ENCODE results near the gene ANXA2R. TPM values are rescaled to one million over a fixed set of nuclear protein-coding genes. Genes with fewer than 3 reads are reported as not detected.
"Not testable (repeated sequence)": the region's sequence is repeated elsewhere in the genome, so short reads cannot be mapped to it uniquely, and the experiment has no call there.

Gene ANXA2R
- total RNA-seq, 1 donor from 2014 or later: 0.31 TPM

GRCh38 chr5:43060020-43060419 lies 19.9 kb upstream of the ANXA2R start:
- DNase-seq: not testable (repeated sequence)

- DNase-seq: not testable (repeated sequence)
Observed at GRCh38 chr5:43055098-43055497, 15.0 kb upstream of the ANXA2R start.

- no peak for DNase-seq
Observed at GRCh38 chr5:43051684-43052083, 11.6 kb upstream of the ANXA2R start.

- no peak for DNase-seq
Observed at GRCh38 chr5:43050384-43050783, 10.3 kb upstream of the ANXA2R start.

- DNase-seq: no peak
Observed at GRCh38 chr5:43049236-43049635, 9.1 kb upstream of the ANXA2R start.

GRCh38 chr5:43046474-43046873 lies 6.4 kb upstream of the ANXA2R start:
- DNase-seq: no peak

GRCh38 chr5:43045236-43045635 lies 5.1 kb upstream of the ANXA2R start:
- DNase-seq: no peak

GRCh38 chr5:43044181-43044914 lies 4.2 kb upstream of the ANXA2R start:
- no peak for DNase-seq

GRCh38 chr5:43043400-43043756 lies 3.3 kb upstream of the ANXA2R start:
- DNase-seq: no peak

- peak; percentile 54 for DNase-seq
Observed at GRCh38 chr5:43042626-43043399, 2.7 kb upstream of the ANXA2R start.

GRCh38 chr5:43042176-43042625 lies 2.1 kb upstream of the ANXA2R start:
- no peak for DNase-seq

- no peak for DNase-seq
Observed at GRCh38 chr5:43041669-43042175, 1.6 kb upstream of the ANXA2R start.

- DNase-seq: no peak
Observed at GRCh38 chr5:43041110-43041668, 1.1 kb upstream of the ANXA2R start.

- no peak for DNase-seq
Observed at GRCh38 chr5:43039471-43040286, 440 bp downstream of the ANXA2R start.

- no peak for DNase-seq
Observed at GRCh38 chr5:43039152-43039470, 1.0 kb downstream of the ANXA2R start.

- DNase-seq: no peak
Observed at GRCh38 chr5:43038496-43038989, 1.6 kb downstream of the ANXA2R start.

GRCh38 chr5:43037636-43038495 lies 2.3 kb downstream of the ANXA2R start:
- DNase-seq: no peak

- no peak for DNase-seq
Observed at GRCh38 chr5:43036856-43037635, 3.1 kb downstream of the ANXA2R start.

- DNase-seq: no peak
Observed at GRCh38 chr5:43036409-43036808, 3.7 kb downstream of the ANXA2R start.

- DNase-seq: no peak
Observed at GRCh38 chr5:43034591-43034968, 5.5 kb downstream of the ANXA2R start.
